K562 (cell line): ENCODE data around the gene PNKD. TPM values are rescaled to one million over a fixed set of nuclear protein-coding genes. Genes with fewer than 3 reads are reported as not detected.
A peak's percentile ranks its signal among the peaks of the same experiment; 100 is the strongest.

ENCODE experiments used
- CBFA2T2 ChIP-seq: fragments of 450-650 bp; conservative IDR thresholded peaks from 2 replicates; pipeline ENCODE4 v1.6.1; 2017; ENCODE audit warnings: mild to moderate bottlenecking
- CBX2 ChIP-seq: fragments of 200-600 bp; sonication (generic); IDR thresholded peaks from one replicate; pipeline ENCODE4 v1.6.1; 2012; ENCODE audit warnings: mild to moderate bottlenecking, low read length, inconsistent platforms; ENCODE audit not compliant: insufficient read depth, poor library complexity, severe bottlenecking
- CTBP1 ChIP-seq: fragments of 450-650 bp; IDR thresholded peaks from 2 replicates; pipeline ENCODE4 v1.6.1; 2016; ENCODE audit warnings: borderline replicate concordance
- ESRRA ChIP-seq: fragments of 450-650 bp; IDR thresholded peaks from 2 replicates; pipeline ENCODE4 v1.6.1; 2014; ENCODE audit warnings: low read depth, mild to moderate bottlenecking, moderate library complexity, borderline replicate concordance
- ETV1 ChIP-seq: fragments of 450-650 bp; conservative IDR thresholded peaks from 2 replicates; pipeline ENCODE4 v1.6.1; 2016; ENCODE audit warnings: missing genetic modification characterization, control low read depth, low read depth, missing compliant biosample characterization
- FIP1L1 ChIP-seq: fragments of 200-400 bp; formaldehyde crosslinking; IDR thresholded peaks from 2 replicates; pipeline ENCODE4 v1.6.1; 2018; ENCODE audit warnings: mild to moderate bottlenecking, low read depth, low read length; ENCODE audit not compliant: poor library complexity, severe bottlenecking
- GATA2 ChIP-seq: sonication (generic); formaldehyde crosslinking; IDR thresholded peaks from 2 replicates; pipeline ENCODE4 v1.4.0; 2020; ENCODE audit warnings: mild to moderate bottlenecking, missing genetic modification reagents
- HMBOX1 ChIP-seq: sonication (generic); IDR thresholded peaks from 2 replicates; pipeline ENCODE4 v1.6.1; 2016
- HMG20B ChIP-seq: fragments of 250-450 bp; sonication (Bioruptor Pico); IDR thresholded peaks from 2 replicates; pipeline ENCODE4 v1.5.0; 2021; ENCODE audit warnings: mild to moderate bottlenecking
- KAT7 ChIP-seq: sonication (generic); formaldehyde crosslinking; IDR thresholded peaks from 2 replicates; pipeline ENCODE4 v1.8.0; 2022; ENCODE audit warnings: missing genetic modification reagents, mild to moderate bottlenecking, borderline replicate concordance
- RB1 ChIP-seq: fragments of 450-650 bp; IDR thresholded peaks from 2 replicates; pipeline ENCODE4 v1.6.1; 2017; ENCODE audit warnings: low read depth, mild to moderate bottlenecking
- RFX1 ChIP-seq: fragments of 450-650 bp; IDR thresholded peaks from 2 replicates; pipeline ENCODE4 v1.6.1; 2016; ENCODE audit warnings: mild to moderate bottlenecking, moderate library complexity
- SMARCA4 ChIP-seq: fragments of 450-650 bp; IDR thresholded peaks from 2 replicates; pipeline ENCODE4 v1.6.1; 2016
- SMARCA5 ChIP-seq: fragments of 450-650 bp; IDR thresholded peaks from 2 replicates; pipeline ENCODE4 v1.6.1; 2016
- SREBF1 ChIP-seq: fragments of 150-350 bp; IDR thresholded peaks from 2 replicates; pipeline ENCODE4 v1.6.1; 2014; ENCODE audit warnings: antibody characterized with exemption, low read depth, low read length, borderline replicate concordance
- TCFL5 ChIP-seq: fragments of 250-450 bp; sonication (Bioruptor Pico); conservative IDR thresholded peaks from 2 replicates; pipeline ENCODE4 v1.6.1; 2021; ENCODE audit warnings: mild to moderate bottlenecking, moderate library complexity, matching md5 sums
- TFAP4 ChIP-seq: sonication (generic); formaldehyde crosslinking; IDR thresholded peaks from 2 replicates; pipeline ENCODE4 v1.8.0; 2022; ENCODE audit warnings: missing genetic modification reagents, mild to moderate bottlenecking, moderate library complexity, borderline replicate concordance
- WHSC1 ChIP-seq: IDR thresholded peaks from one replicate; pipeline ENCODE4 v1.6.1; 2012; ENCODE audit warnings: low read length, control low read depth, inconsistent platforms
- ZBTB7A ChIP-seq: IDR thresholded peaks from 2 replicates; pipeline ENCODE4 v1.6.1; 2011; ENCODE audit warnings: low read depth, mild to moderate bottlenecking, low read length, moderate library complexity, borderline replicate concordance; ENCODE audit not compliant: control insufficient read depth
- ZNF165 ChIP-seq: fragments of 250-450 bp; sonication (Bioruptor Pico); IDR thresholded peaks from 2 replicates; pipeline ENCODE4 v1.4.0; 2020; ENCODE audit warnings: borderline replicate concordance
- ZNF197 ChIP-seq: fragments of 200-800 bp; sonication (Bioruptor generic); IDR thresholded peaks from 2 replicates; pipeline ENCODE4 v1.6.1; 2016; ENCODE audit warnings: low read depth, missing genetic modification characterization, missing compliant biosample characterization
- ZNF274 ChIP-seq: IDR thresholded peaks from 2 replicates; pipeline ENCODE4 v1.6.1; 2011; ENCODE audit warnings: low read depth, mild to moderate bottlenecking, low read length, moderate library complexity, borderline replicate concordance
- polyA plus RNA-seq, 8 experiments: library from polyadenylated mRNA; depleted of rRNA in 4 of 8; stranded (reverse) in 5 of 8; unstranded in 3 of 8; fragments of >200 nt; fragmentation: Nextera tagmentation in 2 of 8; fragmentation: Illumina TruSeq in 1 of 8; extraction: Ambion mirVana in 2 of 8; extraction: Trizol in 1 of 8; gene quantifications; 2 replicates each; pipeline versions ENCODE4 v1.2.1 to v1.2.3, GENCODE V29; 2011 to 2014; ENCODE audit warnings: inconsistent platforms in 1 of 8, missing spikeins in 1 of 8
- total RNA-seq, 7 experiments: library from RNA; depleted of rRNA in 6 of 7; stranded (reverse); fragments of >200 nt in 6 of 7; fragmentation: Illumina TruSeq in 2 of 7; extraction: Trizol in 2 of 7; gene quantifications; 2 replicates each; pipeline versions ENCODE4 v1.2.1 to v1.2.3, GENCODE V29; 2011 to 2021; ENCODE audit warnings: low replicate concordance in 1 of 7
- TF ChIP-seq, protein P1 (sequence below): sonication (generic); formaldehyde crosslinking; IDR thresholded peaks from 2 replicates; pipeline ENCODE4 v1.8.1; 2023; ENCODE audit warnings: mild to moderate bottlenecking, missing genetic modification reagents
- TF ChIP-seq, protein P2 (sequence below): sonication (generic); formaldehyde crosslinking; IDR thresholded peaks from 2 replicates; pipeline ENCODE4 v1.8.1; 2023; ENCODE audit warnings: mild to moderate bottlenecking, missing genetic modification reagents

PNKD gene
- total and polyA plus RNA-seq, 9 of the 15 experiments (the other 6 are each of a cell fraction or from before 2014, with no cell fraction given) = 26.0 to 105 (median 60.1) TPM

DNA sequence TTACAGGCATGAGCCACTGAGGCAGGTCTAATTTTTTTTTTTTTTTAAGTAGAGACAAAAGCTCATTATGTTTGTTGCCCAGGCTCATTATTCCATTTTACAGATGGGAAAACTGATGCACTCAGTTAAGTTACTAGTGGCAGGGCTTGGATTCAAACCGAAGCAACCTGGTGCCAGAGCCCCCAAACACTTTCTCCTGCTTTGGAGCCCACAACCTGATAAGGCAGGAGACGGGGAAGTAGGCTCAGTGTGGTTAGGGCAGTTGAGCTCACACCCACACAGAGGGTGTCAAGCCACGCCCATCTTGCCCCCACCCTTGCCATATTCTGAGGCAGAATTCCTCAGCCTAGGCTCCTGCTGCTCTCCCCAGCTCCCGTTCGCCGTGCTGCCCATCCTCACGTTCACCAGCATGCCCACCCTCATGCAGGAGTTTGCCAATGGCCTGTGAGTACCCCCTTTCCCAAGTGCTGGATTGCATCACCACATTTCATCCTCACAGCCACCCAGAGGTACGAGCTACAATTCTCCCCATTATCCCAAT is 123.5 kb downstream of the PNKD start (continued):
- TF ChIP-seq CBFA2T2 (no peak), ESRRA (peak; percentile 29; the same call in 1 of the 2 replicates), ZNF165 (CRISPR knock-in tag) (no peak), SREBF1 (no peak), TFAP4 (CRISPR knock-in tag) (0 out of 2 replicates have a peak, but pooled peaks have one; percentile 38), SMARCA4 (0 out of 2 replicates have a peak, but pooled peaks have one; percentile 46), ZNF274 (no peak), SMARCA5 (peak; percentile 10; the same call in 1 of the 2 replicates), GATA2 (CRISPR knock-in tag) (no peak), ETV1 (tag) (no peak), FIP1L1 (no peak), RB1 (no peak), TCFL5 (no peak), RFX1 (no peak), ZNF197 (CRISPR knock-in tag) (no peak), HMG20B (CRISPR knock-in tag) (no peak), HMBOX1 (peak; percentile 54; the same call in 1 of the 2 replicates), WHSC1 (no peak), KAT7 (no peak), CBX2 (no peak), ZBTB7A (peak; percentile 36; the same call in 1 of the 2 replicates), CTBP1 (peak; percentile 55; the same call in 1 of the 2 replicates)
- TF ChIP-seq, protein P1, sequence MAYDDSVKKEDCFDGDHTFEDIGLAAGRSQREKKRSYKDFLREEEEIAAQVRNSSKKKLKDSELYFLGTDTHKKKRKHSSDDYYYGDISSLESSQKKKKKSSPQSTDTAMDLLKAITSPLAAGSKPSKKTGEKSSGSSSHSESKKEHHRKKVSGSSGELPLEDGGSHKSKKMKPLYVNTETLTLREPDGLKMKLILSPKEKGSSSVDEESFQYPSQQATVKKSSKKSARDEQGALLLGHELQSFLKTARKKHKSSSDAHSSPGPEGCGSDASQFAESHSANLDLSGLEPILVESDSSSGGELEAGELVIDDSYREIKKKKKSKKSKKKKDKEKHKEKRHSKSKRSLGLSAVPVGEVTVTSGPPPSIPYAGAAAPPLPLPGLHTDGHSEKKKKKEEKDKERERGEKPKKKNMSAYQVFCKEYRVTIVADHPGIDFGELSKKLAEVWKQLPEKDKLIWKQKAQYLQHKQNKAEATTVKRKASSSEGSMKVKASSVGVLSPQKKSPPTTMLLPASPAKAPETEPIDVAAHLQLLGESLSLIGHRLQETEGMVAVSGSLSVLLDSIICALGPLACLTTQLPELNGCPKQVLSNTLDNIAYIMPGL (CRISPR knock-in tag) = no peak
- TF ChIP-seq, protein P2, sequence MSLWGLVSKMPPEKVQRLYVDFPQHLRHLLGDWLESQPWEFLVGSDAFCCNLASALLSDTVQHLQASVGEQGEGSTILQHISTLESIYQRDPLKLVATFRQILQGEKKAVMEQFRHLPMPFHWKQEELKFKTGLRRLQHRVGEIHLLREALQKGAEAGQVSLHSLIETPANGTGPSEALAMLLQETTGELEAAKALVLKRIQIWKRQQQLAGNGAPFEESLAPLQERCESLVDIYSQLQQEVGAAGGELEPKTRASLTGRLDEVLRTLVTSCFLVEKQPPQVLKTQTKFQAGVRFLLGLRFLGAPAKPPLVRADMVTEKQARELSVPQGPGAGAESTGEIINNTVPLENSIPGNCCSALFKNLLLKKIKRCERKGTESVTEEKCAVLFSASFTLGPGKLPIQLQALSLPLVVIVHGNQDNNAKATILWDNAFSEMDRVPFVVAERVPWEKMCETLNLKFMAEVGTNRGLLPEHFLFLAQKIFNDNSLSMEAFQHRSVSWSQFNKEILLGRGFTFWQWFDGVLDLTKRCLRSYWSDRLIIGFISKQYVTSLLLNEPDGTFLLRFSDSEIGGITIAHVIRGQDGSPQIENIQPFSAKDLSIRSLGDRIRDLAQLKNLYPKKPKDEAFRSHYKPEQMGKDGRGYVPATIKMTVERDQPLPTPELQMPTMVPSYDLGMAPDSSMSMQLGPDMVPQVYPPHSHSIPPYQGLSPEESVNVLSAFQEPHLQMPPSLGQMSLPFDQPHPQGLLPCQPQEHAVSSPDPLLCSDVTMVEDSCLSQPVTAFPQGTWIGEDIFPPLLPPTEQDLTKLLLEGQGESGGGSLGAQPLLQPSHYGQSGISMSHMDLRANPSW = no peak
